Thymus (tissue), 11 donors: ENCODE measurements around the gene WASHC4. TPM values are rescaled to one million over a fixed set of nuclear protein-coding genes. Genes with fewer than 3 reads are reported as not detected.

Experiments used
- DNase-seq, 9 donors: peaks; one replicate each; pipeline ENCODE4 v3.0.0-alpha.2; 2013; ENCODE audit warnings: low spot score in 9 of 9, low read depth in 6 of 9, missing footprints in 1 of 9
- H3K27ac ChIP-seq, 2 donors: one replicate each; pipeline ENCODE4 v1.5.1; 2013; ENCODE audit warnings: control low read depth in 1 of 2, low read depth in 1 of 2, low read length in 1 of 2, mild to moderate bottlenecking in 1 of 2, moderate library complexity in 1 of 2
- H3K27me3 ChIP-seq, 2 donors: one replicate each; pipeline ENCODE4 v1.5.1; 2013; ENCODE audit warnings: low read length in 1 of 2; ENCODE audit not compliant: control insufficient read depth in 2 of 2, insufficient read depth in 1 of 2
- H3K36me3 ChIP-seq, 2 donors: one replicate each; pipeline ENCODE4 v1.5.1; 2013; ENCODE audit warnings: low read length in 1 of 2, mild to moderate bottlenecking in 1 of 2, moderate library complexity in 1 of 2; ENCODE audit not compliant: control insufficient read depth in 2 of 2, insufficient read depth in 2 of 2
- H3K4me1 ChIP-seq, 2 donors: one replicate each; pipeline ENCODE4 v1.5.1; 2013; ENCODE audit warnings: low read length in 2 of 2; ENCODE audit not compliant: control insufficient read depth in 2 of 2, insufficient read depth in 2 of 2
- H3K4me3 ChIP-seq, 2 donors: one replicate each; pipeline ENCODE4 v1.5.1; 2013; ENCODE audit warnings: low read length in 2 of 2, control low read depth in 1 of 2, mild to moderate bottlenecking in 1 of 2
- H3K9me3 ChIP-seq, 2 donors: one replicate each; pipeline ENCODE4 v1.5.1; 2013; ENCODE audit warnings: low read length in 1 of 2, mild to moderate bottlenecking in 1 of 2; ENCODE audit not compliant: control insufficient read depth in 2 of 2, insufficient read depth in 1 of 2
- WGBS: extraction: QIAGEN DNeasy Blood & Tissue Kit; methylation state at CpG from one replicate; pipeline ENCODE4 v1.1.7; 2013; 5-methylcytosine and 5-hydroxymethylcytosine counted together
- polyA plus RNA-seq: library from polyadenylated mRNA; stranded (reverse); fragments of 200-250 nt; gene quantifications from one replicate; pipeline ENCODE4 v1.2.3, GENCODE V29; 2013
- total RNA-seq: library from RNA; stranded (reverse); fragments of 120-200 nt; gene quantifications from one replicate; pipeline ENCODE4 v1.2.4, GENCODE V29; 2013
- donor health status: healthy.

WASHC4 gene
- total and polyA plus RNA-seq, 2 donors = 28.4 to 34.9 TPM

GRCh38 chr12:105189293-105189692 is 81.8 kb downstream of the WASHC4 start:
- 81% methylated on average over 6 of the region's 6 CpGs for WGBS
- no peak overlapping the region for H3K27ac ChIP-seq
- no peaks in the 10 kb centered on the region for H3K4me1 ChIP-seq
- no peaks in the 10 kb centered on the region for H3K9me3 ChIP-seq
- no peak for DNase-seq
- H3K36me3 ChIP-seq = peaks cover 32 to 74% of the 10 kb centered on the region in 2 donors
- no peak overlapping the region for H3K4me3 ChIP-seq
- H3K27me3 ChIP-seq = no peaks in the 10 kb centered on the region

GRCh38 chr12:105190530-105190929 is 83.0 kb downstream of the WASHC4 start:
- Histone ChIP-seq H3K9me3 (no peaks in the 10 kb centered on the region), H3K27me3 (no peaks in the 10 kb centered on the region), H3K36me3 (peaks cover 28 to 71% of the 10 kb centered on the region in 2 donors), H3K4me3 (no peak overlapping the region), H3K4me1 (no peaks in the 10 kb centered on the region), H3K27ac (no peak overlapping the region)
- DNase-seq = no peak
- WGBS = 96% methylated on average over 6 of the region's 6 CpGs

- H3K4me3 ChIP-seq = no peak overlapping the region
- no peaks in the 10 kb centered on the region for H3K4me1 ChIP-seq
- no peaks in the 10 kb centered on the region for H3K27me3 ChIP-seq
- H3K36me3 ChIP-seq = peaks cover 39 to 72% of the 10 kb centered on the region in 2 donors
- WGBS = 96% methylated on average over 1 of the region's 1 CpG
- H3K27ac ChIP-seq = no peak overlapping the region
- no peaks in the 10 kb centered on the region for H3K9me3 ChIP-seq
- no peak for DNase-seq
Observed at GRCh38 chr12:105192624-105193225, 85.2 kb downstream of the WASHC4 start.

GRCh38 chr12:105194947-105195346 is 87.4 kb downstream of the WASHC4 start:
- Histone ChIP-seq H3K4me3 (no peak overlapping the region), H3K36me3 (peaks cover 49 to 64% of the 10 kb centered on the region in 2 donors), H3K27ac (no peak overlapping the region), H3K9me3 (no peaks in the 10 kb centered on the region), H3K27me3 (no peaks in the 10 kb centered on the region), H3K4me1 (no peaks in the 10 kb centered on the region)
- 99% methylated on average over 6 of the region's 6 CpGs for WGBS
- no peak for DNase-seq

GRCh38 chr12:105196090-105196489 is 88.6 kb downstream of the WASHC4 start:
- no peak overlapping the region for H3K27ac ChIP-seq
- WGBS = 98% methylated on average over 6 of the region's 6 CpGs

GRCh38 chr12:105198961-105199360 is 91.4 kb downstream of the WASHC4 start:
- no peaks in the 10 kb centered on the region for H3K9me3 ChIP-seq
- no peak overlapping the region for H3K27ac ChIP-seq
- H3K4me1 ChIP-seq = no peaks in the 10 kb centered on the region
- H3K27me3 ChIP-seq = no peaks in the 10 kb centered on the region
- peaks cover 47 to 61% of the 10 kb centered on the region in 2 donors for H3K36me3 ChIP-seq
- 96% methylated on average over 6 of the region's 6 CpGs for WGBS
- DNase-seq = no peak
- no peak overlapping the region for H3K4me3 ChIP-seq

More at GRCh38 chr12:105196090-105196489, 88.6 kb downstream of the WASHC4 start:
- no peaks in the 10 kb centered on the region for H3K27me3 ChIP-seq
- no peaks in the 10 kb centered on the region for H3K4me1 ChIP-seq
- H3K36me3 ChIP-seq = peaks cover 52 to 57% of the 10 kb centered on the region in 2 donors
- no peak for DNase-seq
- no peak overlapping the region for H3K4me3 ChIP-seq
- H3K9me3 ChIP-seq = no peaks in the 10 kb centered on the region

GRCh38 chr12:105200385-105200784 is 92.9 kb downstream of the WASHC4 start:
- Histone ChIP-seq H3K4me1 (no peaks in the 10 kb centered on the region), H3K27ac (no peak overlapping the region), H3K4me3 (no peak overlapping the region), H3K27me3 (no peaks in the 10 kb centered on the region), H3K9me3 (no peaks in the 10 kb centered on the region), H3K36me3 (peaks cover 50 to 68% of the 10 kb centered on the region in 2 donors)
- DNase-seq = no peak
- WGBS = 95% methylated on average over 4 of the region's 4 CpGs

- peaks cover 56 to 72% of the 10 kb centered on the region in 2 donors for H3K36me3 ChIP-seq
- no peak overlapping the region for H3K27ac ChIP-seq
- no peaks in the 10 kb centered on the region for H3K9me3 ChIP-seq
- no peak overlapping the region for H3K4me3 ChIP-seq
- no peaks in the 10 kb centered on the region for H3K27me3 ChIP-seq
- WGBS = 98% methylated on average over 7 of the region's 7 CpGs
- DNase-seq = no peak
- no peaks in the 10 kb centered on the region for H3K4me1 ChIP-seq
Observed at GRCh38 chr12:105201299-105201698, 93.8 kb downstream of the WASHC4 start.

- H3K4me3 ChIP-seq = no peak overlapping the region
- 96% methylated on average over 6 of the region's 6 CpGs for WGBS
- H3K4me1 ChIP-seq = no peaks in the 10 kb centered on the region
- DNase-seq = no peak
- peaks cover 59 to 73% of the 10 kb centered on the region in 2 donors for H3K36me3 ChIP-seq
- no peaks in the 10 kb centered on the region for H3K27me3 ChIP-seq
- no peak overlapping the region for H3K27ac ChIP-seq
- no peaks in the 10 kb centered on the region for H3K9me3 ChIP-seq
Observed at GRCh38 chr12:105202202-105202601, 94.7 kb downstream of the WASHC4 start.
